HEK293 (cell line): Measurements from ENCODE around the gene FADS3.

Source experiments
- CTCF ChIA-PET: fragments of 350-600 bp; formaldehyde crosslinking; extraction: SDS; loops from one replicate; lab custom pipeline; 2021; ENCODE audit warnings: antibody characterized with exemption; lab: Yijun Ruan, JAX
- POLR2A ChIA-PET: fragments of 300-600 bp; formaldehyde crosslinking; extraction: SDS; loops from one replicate; lab custom pipeline; 2020; ENCODE audit warnings: antibody characterized with exemption, inconsistent platforms; lab: Yijun Ruan, JAX
- H3K27ac ChIP-seq: fragments of 200-500 bp; sonication (Bioruptor generic); 2 replicates; pipeline ENCODE4 v1.5.1; 2014; ENCODE audit warnings: low read depth, low read length, control low read depth, inconsistent platforms; ENCODE audit errors: extremely low read depth
- H3K36me3 ChIP-seq, 2 experiments: fragments of 200-500 bp in 1 of 2; sonication (Bioruptor generic) in 1 of 2; 1 replicate in 1 of 2; 2 replicates in 1 of 2; pipeline ENCODE4 v1.5.1; 2014 to 2017; ENCODE audit warnings: inconsistent platforms in 2 of 2, low read length in 2 of 2; ENCODE audit not compliant: control insufficient read depth in 2 of 2, insufficient read depth in 1 of 2
- H3K4me1 ChIP-seq: fragments of 200-500 bp; sonication (Bioruptor generic); 2 replicates; pipeline ENCODE4 v1.5.1; 2014; ENCODE audit warnings: mild to moderate bottlenecking, low read length, inconsistent platforms; ENCODE audit not compliant: control insufficient read depth, insufficient read depth
- H3K4me3 ChIP-seq: 2 replicates; pipeline ENCODE4 v1.5.1; 2011; ENCODE audit warnings: low read depth, mild to moderate bottlenecking, control low read depth, low read length, moderate library complexity
- H3K9me3 ChIP-seq: fragments of 200-500 bp; sonication (Bioruptor generic); 2 replicates; pipeline ENCODE4 v1.5.1; 2014; ENCODE audit warnings: low read depth, low read length, inconsistent platforms; ENCODE audit not compliant: control insufficient read depth, insufficient read depth
- BCL6B ChIP-seq: fragments of 450-650 bp; formaldehyde crosslinking; IDR thresholded peaks from 2 replicates; pipeline ENCODE4 v1.5.1; 2017; ENCODE audit warnings: missing biosample characterization, missing genetic modification characterization
- GLIS1 ChIP-seq: fragments of 450-650 bp; formaldehyde crosslinking; IDR thresholded peaks from 2 replicates; pipeline ENCODE4 v1.5.1; 2016; ENCODE audit warnings: missing biosample characterization, missing genetic modification characterization
- INSM2 ChIP-seq: fragments of 450-650 bp; formaldehyde crosslinking; IDR thresholded peaks from 2 replicates; pipeline ENCODE4 v1.5.1; 2016; ENCODE audit warnings: missing biosample characterization, missing genetic modification characterization
- PRDM2 ChIP-seq: fragments of 450-650 bp; formaldehyde crosslinking; IDR thresholded peaks from 2 replicates; pipeline ENCODE4 v1.5.1; 2016; ENCODE audit warnings: missing biosample characterization, missing genetic modification characterization, borderline replicate concordance
- SP2 ChIP-seq: fragments of 450-650 bp; formaldehyde crosslinking; IDR thresholded peaks from 2 replicates; pipeline ENCODE4 v1.5.1; 2016; ENCODE audit warnings: missing biosample characterization, missing genetic modification characterization
- YY2 ChIP-seq: fragments of 450-650 bp; formaldehyde crosslinking; IDR thresholded peaks from 2 replicates; pipeline ENCODE4 v1.5.1; 2016; ENCODE audit warnings: missing biosample characterization, missing genetic modification characterization
- ZBTB21 ChIP-seq: fragments of 450-650 bp; formaldehyde crosslinking; IDR thresholded peaks from 2 replicates; pipeline ENCODE4 v1.5.1; 2017; ENCODE audit warnings: missing biosample characterization, missing genetic modification characterization
- ZBTB7A ChIP-seq: fragments of 450-650 bp; formaldehyde crosslinking; IDR thresholded peaks from 2 replicates; pipeline ENCODE4 v1.5.1; 2016; ENCODE audit warnings: low read depth, missing biosample characterization, missing genetic modification characterization
- ZFHX2 ChIP-seq: fragments of 450-650 bp; formaldehyde crosslinking; conservative IDR thresholded peaks from 2 replicates; pipeline ENCODE4 v1.5.1; 2016; ENCODE audit warnings: missing biosample characterization, missing genetic modification characterization
- ZNF214 ChIP-seq: fragments of 450-650 bp; formaldehyde crosslinking; IDR thresholded peaks from 2 replicates; pipeline ENCODE4 v1.5.1; 2017; ENCODE audit warnings: missing biosample characterization, mild to moderate bottlenecking, missing genetic modification characterization, borderline replicate concordance
- ZNF274 ChIP-seq, 2 experiments: fragments of 200-500 bp in 1 of 2; fragments of 450-650 bp in 1 of 2; sonication (Bioruptor generic) in 1 of 2; formaldehyde crosslinking in 1 of 2; IDR thresholded peaks; 2 replicates each; pipeline versions ENCODE4 v1.5.1 to v1.6.1; 2014 to 2016; ENCODE audit warnings: borderline replicate concordance in 1 of 2, inconsistent platforms in 1 of 2, low read length in 1 of 2, missing biosample characterization in 1 of 2, missing genetic modification characterization in 1 of 2
- ZNF302 ChIP-seq: fragments of 450-650 bp; formaldehyde crosslinking; IDR thresholded peaks from 2 replicates; pipeline ENCODE4 v1.5.1; 2016; ENCODE audit warnings: missing biosample characterization, missing genetic modification characterization, low read depth
- ZNF311 ChIP-seq: fragments of 450-650 bp; formaldehyde crosslinking; IDR thresholded peaks from 2 replicates; pipeline ENCODE4 v1.5.1; 2017; ENCODE audit warnings: missing biosample characterization, missing genetic modification characterization, borderline replicate concordance
- ZNF416 ChIP-seq: fragments of 450-650 bp; formaldehyde crosslinking; IDR thresholded peaks from 2 replicates; pipeline ENCODE4 v1.5.1; 2016; ENCODE audit warnings: missing biosample characterization, missing genetic modification characterization
- ZNF529 ChIP-seq: fragments of 450-650 bp; formaldehyde crosslinking; IDR thresholded peaks from 2 replicates; pipeline ENCODE4 v1.5.1; 2017; ENCODE audit warnings: missing genetic modification characterization, missing biosample characterization; ENCODE audit not compliant: insufficient replicate concordance
- ZNF549 ChIP-seq: fragments of 450-650 bp; IDR thresholded peaks from 2 replicates; pipeline ENCODE4 v1.5.1; 2018; ENCODE audit warnings: missing biosample characterization, missing genetic modification characterization, mild to moderate bottlenecking, inconsistent platforms, moderate library complexity
- ZNF776 ChIP-seq: fragments of 450-650 bp; formaldehyde crosslinking; IDR thresholded peaks from 2 replicates; pipeline ENCODE4 v1.5.0; 2017; ENCODE audit warnings: missing biosample characterization, missing genetic modification characterization, borderline replicate concordance
- ZNF792 ChIP-seq: fragments of 450-650 bp; formaldehyde crosslinking; IDR thresholded peaks from 2 replicates; pipeline ENCODE4 v1.5.1; 2016; ENCODE audit warnings: missing biosample characterization, missing genetic modification characterization

FADS3 gene

GRCh38 chr11:61862714-61863547 is 28.4 kb downstream of the FADS3 start:
- Histone ChIP-seq H3K4me1 (no peaks in the 10 kb centered on the region), H3K9me3 (no peaks in the 10 kb centered on the region), H3K4me3 (no peak overlapping the region), H3K36me3 (no peaks in the 10 kb centered on the region; a peak in 1 of 3 replicates), H3K27ac (no peak overlapping the region)
- no peak for TF ChIP-seq ZNF214 (tag by site-specific recombination)
- TF ChIP-seq ZNF549 (tag by site-specific recombination): no peak
- no peak for TF ChIP-seq ZNF311
- TF ChIP-seq YY2 (tag by site-specific recombination): no peak
- TF ChIP-seq INSM2 (tag by site-specific recombination): no peak
- no peak for TF ChIP-seq ZNF416 (tag by site-specific recombination)
- no peak for TF ChIP-seq ZBTB7A
- TF ChIP-seq ZFHX2: no peak
- TF ChIP-seq ZNF302 (tag by site-specific recombination): no peak
- TF ChIP-seq GLIS1: no peak
- TF ChIP-seq ZNF529: no peak
- TF ChIP-seq PRDM2 (tag by site-specific recombination): no peak
- no peak for TF ChIP-seq ZNF792 (tag by site-specific recombination)
- no peak for TF ChIP-seq SP2 (tag by site-specific recombination)
- TF ChIP-seq ZBTB21 (tag by site-specific recombination): no peak
- TF ChIP-seq BCL6B (tag by site-specific recombination): no peak
- no peak for TF ChIP-seq ZNF776 (tag by site-specific recombination)
- no peak for TF ChIP-seq ZNF274 (IDR thresholded peaks at IDR 0.05; ENCODE audit: low read length)
- no peak for TF ChIP-seq ZNF274 (tag by site-specific recombination; IDR thresholded peaks at IDR 0.05; ENCODE audit: borderline replicate concordance)
- CTCF ChIA-PET: no interaction called here
- POLR2A ChIA-PET: no interaction called here
